ENCODE results near the gene TRIM63.

TRIM63 gene

GRCh38 chr1:26089125-26089524, 21.7 kb upstream of the TRIM63 start:
- DNase-seq (ENCODE audit: extremely low read depth in 1 of 2, low read depth in 1 of 2), result no peak

GRCh38 chr1:26084844-26085243, 17.4 kb upstream of the TRIM63 start:
- no peak for DNase-seq (ENCODE audit: extremely low read depth in 1 of 2, low read depth in 1 of 2)

GRCh38 chr1:26084091-26084561, 16.7 kb upstream of the TRIM63 start:
- DNase-seq (ENCODE audit: extremely low read depth in 1 of 2, low read depth in 1 of 2), result no peak

- DNase-seq (ENCODE audit: extremely low read depth in 1 of 2, low read depth in 1 of 2), result no peak
Observed at GRCh38 chr1:26083208-26083607, 15.8 kb upstream of the TRIM63 start.

- DNase-seq (ENCODE audit: extremely low read depth in 1 of 2, low read depth in 1 of 2), result no peak
Observed at GRCh38 chr1:26082020-26082350, 14.6 kb upstream of the TRIM63 start.

GRCh38 chr1:26081267-26082019, 14.0 kb upstream of the TRIM63 start:
- no peak for DNase-seq (ENCODE audit: extremely low read depth in 1 of 2, low read depth in 1 of 2)

GRCh38 chr1:26079960-26080814, 12.8 kb upstream of the TRIM63 start:
- no peak for DNase-seq (ENCODE audit: extremely low read depth in 1 of 2, low read depth in 1 of 2)

- DNase-seq (ENCODE audit: extremely low read depth in 1 of 2, low read depth in 1 of 2), result no peak
Observed at GRCh38 chr1:26079178-26079563, 11.7 kb upstream of the TRIM63 start.

GRCh38 chr1:26078286-26079177, 11.1 kb upstream of the TRIM63 start:
- DNase-seq (ENCODE audit: extremely low read depth in 1 of 2, low read depth in 1 of 2), result no peak

GRCh38 chr1:26077524-26077923, 10.1 kb upstream of the TRIM63 start:
- DNase-seq (ENCODE audit: extremely low read depth in 1 of 2, low read depth in 1 of 2), result no peak

- DNase-seq (ENCODE audit: extremely low read depth in 1 of 2, low read depth in 1 of 2), result no peak
Observed at GRCh38 chr1:26075421-26076144, 8.2 kb upstream of the TRIM63 start.

- no peak for DNase-seq (ENCODE audit: extremely low read depth in 1 of 2, low read depth in 1 of 2)
Observed at GRCh38 chr1:26072305-26072704, 4.9 kb upstream of the TRIM63 start.

GRCh38 chr1:26070963-26071342, 3.5 kb upstream of the TRIM63 start:
- DNase-seq (ENCODE audit: extremely low read depth in 1 of 2, low read depth in 1 of 2), result no peak

GRCh38 chr1:26070296-26070962, 3.0 kb upstream of the TRIM63 start:
- DNase-seq (ENCODE audit: extremely low read depth in 1 of 2, low read depth in 1 of 2), result no peak

- no peak for DNase-seq (ENCODE audit: extremely low read depth in 1 of 2, low read depth in 1 of 2)
Observed at GRCh38 chr1:26069941-26070295, 2.5 kb upstream of the TRIM63 start.

- no peak for DNase-seq (ENCODE audit: extremely low read depth in 1 of 2, low read depth in 1 of 2)
Observed at GRCh38 chr1:26066857-26067256, 573 bp downstream of the TRIM63 start.

GRCh38 chr1:26066160-26066559, 1.3 kb downstream of the TRIM63 start:
- DNase-seq (ENCODE audit: extremely low read depth in 1 of 2, low read depth in 1 of 2), result no peak

GRCh38 chr1:26064553-26064952, 2.9 kb downstream of the TRIM63 start:
- DNase-seq (ENCODE audit: extremely low read depth in 1 of 2, low read depth in 1 of 2), result no peak

GRCh38 chr1:26060832-26061574, 6.4 kb downstream of the TRIM63 start:
- DNase-seq (ENCODE audit: extremely low read depth in 1 of 2, low read depth in 1 of 2), result no peak
